GM04504 (cell line): ENCODE measurements around the gene SLC2A5.
"Not testable (repeated sequence)": the region's sequence is repeated elsewhere in the genome, so short reads cannot be mapped to it uniquely, and the experiment has no call there.

Experiments used
- DNase-seq: peaks from one replicate; pipeline ENCODE4 v3.0.0-alpha.2; 2012; ENCODE audit warnings: low read depth

SLC2A5 gene

GRCh38 chr1:9033363-9033762 is 36.1 kb downstream of the SLC2A5 start:
- no peak for DNase-seq

- DNase-seq, result no peak
These were observed 37.8 kb downstream of the SLC2A5 start for GRCh38 chr1:9031484-9032259.

GRCh38 chr1:9031077-9031476 is 38.4 kb downstream of the SLC2A5 start:
- DNase-seq, result not testable (repeated sequence)

GRCh38 chr1:9028921-9029705 is 40.3 kb downstream of the SLC2A5 start:
- peak; percentile 27 for DNase-seq

GRCh38 chr1:9027307-9027706 is 42.1 kb downstream of the SLC2A5 start:
- no peak for DNase-seq

- DNase-seq, result no peak
These were observed 44.0 kb downstream of the SLC2A5 start for GRCh38 chr1:9025449-9025848.

GRCh38 chr1:9024837-9025236 is 44.6 kb downstream of the SLC2A5 start:
- DNase-seq, result no peak

- no peak for DNase-seq
These were observed 46.7 kb downstream of the SLC2A5 start for GRCh38 chr1:9022773-9023172.

- DNase-seq, result not testable (repeated sequence)
These were observed 47.3 kb downstream of the SLC2A5 start for GRCh38 chr1:9022026-9022738.

- no peak for DNase-seq
These were observed 49.1 kb downstream of the SLC2A5 start for GRCh38 chr1:9020305-9020704.

GRCh38 chr1:9019896-9020295 is 49.5 kb downstream of the SLC2A5 start:
- DNase-seq, result no peak

- no peak for DNase-seq
These were observed 51.1 kb downstream of the SLC2A5 start for GRCh38 chr1:9018333-9018732.

GRCh38 chr1:9016455-9016854 is 53.0 kb downstream of the SLC2A5 start:
- DNase-seq, result no peak

GRCh38 chr1:9014475-9015375 is 54.7 kb downstream of the SLC2A5 start:
- no peak for DNase-seq

- no peak for DNase-seq
These were observed 55.6 kb downstream of the SLC2A5 start for GRCh38 chr1:9013819-9014218.

- no peak for DNase-seq
These were observed 58.6 kb downstream of the SLC2A5 start for GRCh38 chr1:9010781-9011323.

- DNase-seq, result no peak
These were observed 59.7 kb downstream of the SLC2A5 start for GRCh38 chr1:9009438-9010370.

- DNase-seq, result no peak
These were observed 61.2 kb downstream of the SLC2A5 start for GRCh38 chr1:9008236-9008635.

GRCh38 chr1:9006956-9007615 is 62.3 kb downstream of the SLC2A5 start:
- no peak for DNase-seq

GRCh38 chr1:9005395-9005708 is 64.1 kb downstream of the SLC2A5 start:
- no peak for DNase-seq
